CD4-positive, alpha-beta T cell treated with Interleukin-17A for 4 hours (primary cell): ENCODE results near the gene DNAJC3.
"Not testable (repeated sequence)": the region's sequence is repeated elsewhere in the genome, so short reads cannot be mapped to it uniquely, and the experiment has no call there.

Experiments used
- DNase-seq: peaks from one replicate; pipeline ENCODE4 v3.0.0-alpha.2; 2020; ENCODE audit warnings: mixed read lengths

Gene DNAJC3

DNA sequence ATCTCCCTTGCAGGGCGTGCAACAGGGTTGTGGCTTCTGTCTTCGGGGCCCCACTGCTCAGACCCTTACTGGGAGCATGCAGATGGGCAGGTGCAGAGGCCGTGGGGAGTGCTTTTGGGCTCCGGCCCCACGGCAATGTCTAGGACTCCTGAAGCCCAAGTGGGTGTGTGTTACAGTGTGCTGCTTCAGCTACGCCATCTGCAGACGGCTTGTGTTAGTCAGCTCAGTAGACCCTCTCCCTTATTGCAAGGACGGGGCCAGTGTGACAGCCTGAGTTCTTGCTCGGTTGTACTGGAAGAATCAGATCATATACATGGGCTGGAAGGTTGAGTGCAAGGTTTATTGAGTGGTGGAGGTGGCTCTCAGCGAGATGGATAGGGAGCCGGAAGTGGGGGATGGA, 39.3 kb downstream of the DNAJC3 start:
- DNase-seq = no peak

DNA sequence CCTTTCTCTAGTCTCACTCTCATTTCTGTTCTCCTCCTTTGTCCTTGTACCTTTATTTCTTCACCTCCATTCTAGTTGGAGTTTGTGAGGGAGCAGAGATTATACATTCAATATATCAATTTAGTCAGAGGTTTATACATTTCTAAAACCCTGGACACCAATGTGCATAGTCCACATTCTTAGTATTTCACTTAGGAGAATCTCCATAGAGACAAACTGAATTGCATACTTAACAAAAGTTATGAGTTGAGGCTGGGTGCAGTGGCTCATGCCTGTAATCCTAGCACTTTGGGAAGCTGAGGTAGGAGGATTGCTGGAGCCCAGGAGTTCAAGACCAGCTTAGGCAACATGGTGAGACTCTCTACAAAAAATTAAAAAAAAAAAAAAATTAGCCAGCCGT, 45.3 kb downstream of the DNAJC3 start:
- DNase-seq = no peak

DNA sequence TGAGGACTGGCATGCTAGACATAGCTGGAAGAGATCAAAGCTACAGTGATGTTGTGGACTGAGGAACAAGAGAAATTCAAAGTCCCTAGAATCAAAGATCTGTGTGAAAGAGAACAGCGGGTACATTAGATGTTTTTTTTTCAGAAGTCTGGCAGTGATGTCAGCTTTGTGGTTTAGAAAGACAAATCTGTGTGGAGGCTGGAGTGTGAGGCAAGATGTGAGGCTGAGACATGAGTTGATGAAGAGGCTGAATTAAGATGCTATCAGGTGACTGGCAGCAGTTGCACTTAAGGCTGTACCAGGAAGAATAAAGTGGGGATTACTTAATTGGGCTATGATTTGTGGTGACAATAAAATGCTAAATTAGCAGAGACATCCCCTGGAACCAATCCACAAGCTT, 46.5 kb downstream of the DNAJC3 start:
- no peak for DNase-seq

DNA sequence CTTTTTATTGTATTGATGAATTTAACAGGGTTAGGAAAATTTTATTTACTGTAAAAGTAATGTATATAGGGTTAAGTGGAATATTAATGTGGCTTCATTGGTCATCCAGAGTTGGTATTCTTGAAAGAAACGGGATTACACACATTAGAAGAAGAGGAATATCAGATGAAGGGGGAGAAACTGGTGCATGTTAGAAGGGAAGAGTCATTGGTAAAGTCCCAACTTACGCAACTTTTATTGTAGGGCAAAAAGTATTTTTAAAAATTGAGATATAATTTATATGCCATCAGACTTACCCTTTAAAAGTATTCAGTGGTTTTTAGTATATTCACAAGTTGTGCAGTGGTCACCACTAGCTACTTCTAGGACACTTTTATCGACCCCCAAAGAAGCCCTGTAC, 47.3 kb downstream of the DNAJC3 start:
- no peak for DNase-seq

DNA sequence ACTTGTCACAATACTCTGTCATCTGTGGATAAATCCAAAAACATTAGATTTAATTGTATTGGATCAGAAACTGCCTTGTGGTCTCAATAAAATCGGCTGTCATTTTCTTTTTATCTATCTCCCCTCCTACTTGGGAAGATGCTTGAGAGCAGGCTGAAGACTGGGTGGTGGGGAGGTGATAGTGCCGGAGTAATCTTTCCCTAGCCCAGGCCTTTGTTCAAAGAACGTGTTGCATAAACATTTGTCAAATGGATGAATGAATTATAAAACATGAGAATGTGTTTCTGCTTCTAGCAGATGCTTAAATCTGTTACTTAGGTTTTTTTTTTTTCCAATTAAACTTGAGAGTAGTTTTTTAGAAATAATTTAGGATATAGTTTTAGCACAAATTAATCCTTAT, 49.9 kb downstream of the DNAJC3 start:
- DNase-seq = no peak

DNA sequence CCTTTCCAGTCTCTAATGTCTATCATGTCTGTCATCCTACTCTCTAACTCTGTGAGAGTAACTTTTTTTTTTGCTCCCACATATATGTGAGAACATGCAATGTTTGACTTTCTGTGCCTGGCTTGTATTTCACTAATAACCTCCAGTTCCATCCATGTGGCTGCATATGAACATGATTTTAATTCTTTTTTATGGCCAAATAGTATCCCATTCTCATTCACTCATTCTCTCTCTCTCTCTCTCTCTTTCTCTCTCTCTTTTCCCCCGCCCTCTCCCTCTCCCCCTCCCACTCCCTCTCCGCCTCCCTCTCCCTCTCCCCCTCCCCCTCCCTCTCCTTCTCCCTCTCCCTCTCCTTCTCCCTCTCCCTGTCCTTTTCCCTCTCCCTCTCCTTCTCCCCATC, 52.0 kb downstream of the DNAJC3 start:
- no peak for DNase-seq

DNA sequence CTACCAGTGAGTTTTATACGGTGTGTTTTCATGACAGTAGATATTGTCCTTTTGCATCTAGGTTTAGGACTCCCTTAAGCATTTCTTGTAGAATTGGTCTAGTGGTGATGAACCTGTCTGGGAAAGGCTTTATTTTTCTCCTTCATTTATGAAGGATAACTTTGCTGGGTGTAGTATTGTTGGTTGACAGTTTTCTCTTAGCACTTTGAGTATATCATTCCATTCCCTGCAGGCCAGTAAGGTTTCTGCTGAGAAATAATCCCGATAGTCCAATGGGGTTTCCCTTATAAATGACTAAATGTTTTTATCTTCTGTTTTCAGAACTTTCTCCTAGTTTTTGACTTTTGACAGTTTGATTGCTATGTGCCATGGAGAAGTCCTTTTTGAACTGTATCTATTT, 57.2 kb downstream of the DNAJC3 start:
- no peak for DNase-seq

DNA sequence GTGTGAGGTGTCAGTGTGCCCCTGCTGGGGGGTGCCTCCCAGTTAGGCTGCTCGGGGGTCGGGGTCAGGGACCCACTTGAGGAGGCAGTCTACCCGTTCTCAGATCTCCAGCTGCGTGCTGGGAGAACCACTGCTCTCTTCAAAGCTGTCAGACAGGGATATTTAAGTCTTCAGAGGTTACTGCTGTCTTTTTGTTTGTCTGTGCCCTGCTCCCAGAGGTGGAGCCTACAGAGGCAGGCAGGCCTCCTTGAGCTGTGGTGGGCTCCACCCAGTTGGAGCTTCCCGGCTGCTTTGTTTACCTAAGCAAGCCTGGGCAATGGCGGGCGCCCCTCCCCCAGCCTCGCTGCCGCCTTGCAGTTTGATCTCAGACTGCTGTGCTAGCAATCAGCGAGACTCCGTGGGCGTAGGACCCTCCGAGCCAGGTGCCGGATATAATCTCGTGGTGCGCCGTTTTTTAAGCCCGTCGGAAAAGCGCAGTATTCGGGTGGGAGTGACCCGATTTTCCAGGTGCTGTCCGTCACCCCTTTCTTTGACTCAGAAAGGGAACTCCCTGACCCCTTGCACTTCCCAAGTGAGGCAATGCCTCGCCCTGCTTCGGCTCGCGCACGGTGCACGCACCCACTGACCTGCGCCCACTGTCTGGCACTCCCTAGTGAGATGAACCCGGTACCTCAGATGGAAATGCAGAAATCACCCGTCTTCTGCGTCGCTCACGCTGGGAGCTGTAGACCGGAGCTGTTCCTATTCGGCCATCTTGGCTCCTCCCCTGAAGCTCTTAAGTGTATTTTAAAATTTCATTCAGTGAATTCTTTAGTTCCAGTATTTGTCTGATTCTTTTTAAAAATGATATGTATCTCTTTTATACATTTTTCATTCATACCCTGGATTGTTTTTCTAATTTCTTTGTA, 63.4 kb downstream of the DNAJC3 start:
- not testable (repeated sequence) for DNase-seq

DNA sequence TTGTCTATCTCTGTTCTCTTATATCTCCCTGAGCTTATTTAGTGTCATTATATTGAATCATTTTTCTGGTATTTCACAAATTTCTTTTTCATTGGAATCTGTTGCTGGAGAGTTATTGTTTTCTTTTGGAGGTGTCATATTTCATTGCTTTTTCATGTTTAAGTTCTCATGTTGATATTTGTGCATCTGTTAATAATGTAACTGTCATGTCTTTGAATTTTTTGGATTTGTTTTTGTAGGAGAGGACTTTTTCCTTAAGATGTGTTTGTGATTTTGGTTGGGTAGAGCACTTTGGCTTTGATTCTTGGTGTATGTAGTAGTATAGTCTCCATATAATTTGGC, 64.0 kb downstream of the DNAJC3 start:
- no peak for DNase-seq

DNA sequence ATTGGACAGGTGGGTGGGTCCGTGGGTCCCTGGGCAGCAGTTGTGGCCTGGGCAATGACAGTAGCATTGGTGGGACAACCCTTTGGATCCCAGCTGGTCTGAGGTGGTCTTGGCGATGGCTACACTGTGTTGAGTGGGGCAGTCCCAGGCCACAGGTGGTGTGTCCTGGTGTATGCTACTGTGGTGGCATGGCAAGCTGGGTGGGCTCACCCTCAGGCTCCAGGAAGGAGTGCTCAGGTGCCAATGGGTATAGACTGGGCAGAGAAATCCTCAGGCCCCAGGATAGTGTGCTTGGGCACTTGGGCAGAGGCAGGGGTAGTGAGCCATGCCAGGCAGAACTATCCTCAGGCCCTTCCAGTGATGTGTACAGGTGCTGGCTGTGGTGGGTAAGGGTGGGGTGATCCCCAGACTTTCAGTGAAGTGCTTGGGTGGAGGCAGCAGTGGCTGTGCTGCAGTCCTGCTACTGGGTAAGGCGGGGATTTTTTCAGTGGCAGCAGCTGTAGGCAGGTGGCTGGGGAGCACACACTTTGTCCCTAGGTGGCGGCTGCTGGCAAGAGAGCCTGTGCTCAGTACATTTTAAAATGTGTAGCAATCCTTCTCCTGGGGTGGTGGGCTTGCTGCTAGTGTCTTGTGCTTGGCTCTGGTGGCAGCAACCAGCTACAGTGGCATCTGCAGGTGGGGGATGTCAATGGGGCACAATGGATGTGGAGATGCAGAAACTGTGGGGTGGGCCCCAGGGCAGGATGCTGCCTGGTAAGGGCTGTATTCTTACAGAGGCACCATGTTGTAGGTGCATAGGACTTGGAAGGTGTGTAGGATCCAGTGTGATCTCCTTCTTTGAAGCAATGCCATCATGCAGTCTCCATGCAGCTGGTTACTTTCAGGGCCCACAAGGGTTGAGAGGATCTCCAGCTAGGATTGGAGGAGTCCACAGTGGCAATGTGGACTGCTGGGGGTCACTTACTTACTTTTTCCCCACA, 64.9 kb downstream of the DNAJC3 start:
- no peak for DNase-seq

DNA sequence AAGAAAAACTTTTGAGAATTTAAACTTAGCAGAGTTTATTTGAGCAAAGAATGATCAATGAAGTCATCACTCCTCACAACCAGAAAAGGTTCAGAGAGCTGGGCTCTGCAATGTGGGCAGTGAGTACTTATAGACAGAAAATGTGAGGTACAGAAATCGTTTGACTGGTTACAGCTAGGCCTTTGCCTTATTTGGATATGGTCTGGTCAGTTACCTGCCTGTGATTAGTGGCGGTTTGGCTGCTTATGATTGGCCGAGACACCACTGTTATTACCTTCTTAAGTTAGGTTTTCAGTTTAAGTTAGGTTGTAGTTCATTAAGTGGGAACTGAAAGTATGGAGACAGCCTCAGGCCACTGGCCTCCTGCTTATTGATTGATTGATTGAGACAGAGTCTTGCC, 66.3 kb downstream of the DNAJC3 start:
- DNase-seq = no peak

DNA sequence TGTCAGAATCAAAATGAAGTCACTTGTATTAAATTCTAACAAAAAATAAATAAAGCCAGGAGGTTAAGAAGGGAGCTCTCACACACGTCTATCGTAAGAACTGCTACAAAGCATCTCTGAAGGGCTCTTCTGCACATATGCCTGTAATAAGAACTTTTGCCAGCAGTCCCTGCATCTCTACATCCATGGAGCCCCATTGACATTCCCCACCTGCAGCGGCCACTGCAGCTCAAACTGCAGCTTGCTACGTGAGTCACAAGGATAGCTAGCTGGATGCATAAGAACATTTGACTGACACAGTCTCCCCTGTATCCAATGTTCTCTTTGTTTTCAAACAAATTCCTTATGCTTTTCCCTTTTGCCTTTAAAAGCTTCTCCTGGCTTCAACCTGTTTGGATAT, 68.3 kb downstream of the DNAJC3 start:
- DNase-seq = no peak

DNA sequence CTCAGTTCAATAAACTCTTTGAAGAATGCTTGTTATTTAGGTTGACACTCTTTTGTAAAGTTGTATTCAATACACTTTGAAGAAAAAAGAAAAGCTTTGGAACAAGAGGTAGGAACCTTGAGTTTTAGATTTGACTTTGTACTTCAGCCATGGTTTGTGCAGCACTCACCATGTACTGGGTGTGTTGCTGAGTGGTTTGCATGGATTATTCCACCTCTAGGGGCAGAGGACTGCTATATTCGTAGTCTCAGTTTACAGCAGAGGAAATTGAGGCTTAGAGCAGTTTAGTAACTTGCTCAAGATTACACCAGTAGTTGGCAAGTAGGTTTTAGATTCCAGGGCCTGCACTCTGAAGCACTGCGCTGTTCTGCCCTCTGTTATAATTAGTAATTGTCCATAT, 68.8 kb downstream of the DNAJC3 start:
- no peak for DNase-seq

DNA sequence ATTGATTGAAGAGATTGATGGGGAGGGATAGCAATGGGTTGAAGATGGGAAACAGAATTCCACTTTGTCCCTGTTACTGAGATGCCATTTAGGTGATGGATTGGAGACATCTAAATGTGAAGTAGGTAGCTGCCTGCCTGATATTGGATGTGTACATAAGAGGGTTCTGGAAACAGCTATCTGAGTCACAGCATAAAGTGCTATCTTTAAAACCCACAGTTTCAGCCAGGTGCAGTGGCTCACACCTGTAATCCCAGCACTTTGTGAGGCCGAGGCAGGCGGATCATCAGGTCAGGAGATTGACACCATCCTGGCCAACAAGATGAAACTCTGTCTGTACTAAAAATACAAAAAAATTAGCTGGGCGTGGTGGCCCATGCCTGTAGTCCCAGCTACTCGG, 72.6 kb downstream of the DNAJC3 start:
- DNase-seq = no peak

DNA sequence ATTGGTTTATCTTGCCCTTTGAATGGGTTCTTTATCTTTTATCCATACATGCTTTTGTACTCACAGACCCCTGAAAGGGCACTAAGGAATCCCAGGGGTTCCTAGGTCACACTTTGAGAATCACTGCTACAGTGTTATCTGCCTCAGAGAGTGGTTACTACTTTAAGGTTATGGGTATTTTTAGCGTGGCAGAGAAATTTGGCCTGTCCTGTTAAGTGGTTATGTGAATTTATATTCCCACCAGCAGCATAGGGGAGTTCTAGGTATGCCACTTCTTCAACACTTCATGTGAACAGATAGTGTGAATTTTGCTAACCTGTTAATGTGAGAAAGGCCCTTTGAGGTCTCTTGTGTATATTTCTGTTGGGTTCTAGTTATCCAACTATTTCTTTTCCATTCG, 75.7 kb downstream of the DNAJC3 start:
- no peak for DNase-seq

DNA sequence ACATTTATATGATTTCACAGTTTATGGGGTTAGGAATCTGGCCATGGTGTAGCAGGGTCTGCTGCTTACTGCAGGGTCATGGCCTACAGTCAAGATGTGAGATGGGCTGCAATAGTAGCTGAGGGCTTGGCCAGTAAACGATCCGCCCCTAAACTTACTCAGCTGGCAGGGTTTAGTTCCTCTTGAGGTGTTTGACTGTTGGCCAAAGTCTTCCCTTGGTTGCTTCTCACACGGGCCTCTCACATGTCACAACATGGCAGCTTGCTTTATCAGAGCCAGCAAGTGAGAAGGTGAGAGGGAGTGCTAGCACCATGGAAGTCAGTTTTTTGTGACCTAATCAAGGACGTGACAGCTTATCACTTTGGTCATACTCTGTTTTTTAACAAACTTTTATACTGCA, 77.1 kb downstream of the DNAJC3 start:
- DNase-seq = no peak

DNA sequence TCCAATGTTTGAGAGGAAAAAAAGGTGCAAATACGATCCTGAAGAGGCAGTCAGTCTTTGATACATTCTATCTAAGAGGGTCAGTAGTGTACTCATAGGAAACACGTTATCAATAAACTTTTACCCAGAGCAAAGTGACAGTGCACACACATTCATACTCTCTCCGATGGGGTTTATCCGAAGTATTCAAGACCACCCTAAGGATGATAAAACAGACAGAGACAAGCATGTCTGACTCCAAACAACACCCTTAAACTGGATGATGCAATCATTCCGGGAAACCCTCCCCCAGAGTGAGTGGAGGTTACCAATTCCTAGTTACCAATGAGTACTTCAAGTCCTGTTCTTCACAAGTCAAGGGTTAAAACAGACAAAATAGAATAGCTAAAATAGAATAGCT, 79.1 kb downstream of the DNAJC3 start:
- DNase-seq = no peak

DNA sequence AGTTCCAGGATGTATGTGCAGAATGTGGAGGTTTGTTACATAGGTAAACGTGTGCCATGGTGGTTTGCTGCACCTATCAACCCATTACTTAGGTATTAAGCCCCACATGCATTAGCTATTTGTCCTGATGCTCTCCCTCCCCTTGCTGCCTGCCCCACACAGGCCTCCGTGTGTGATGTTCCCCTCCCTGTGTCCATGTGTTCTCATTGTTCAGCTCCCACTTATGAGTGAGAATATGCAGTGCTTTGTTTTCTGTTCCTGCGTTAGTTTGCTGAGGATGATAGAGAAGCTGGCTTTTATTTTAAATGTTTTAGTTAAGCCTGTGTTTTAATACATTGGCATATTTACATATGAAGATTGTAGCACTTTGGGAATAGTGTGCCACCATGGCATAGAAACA, 85.7 kb downstream of the DNAJC3 start:
- not testable (repeated sequence) for DNase-seq

DNA sequence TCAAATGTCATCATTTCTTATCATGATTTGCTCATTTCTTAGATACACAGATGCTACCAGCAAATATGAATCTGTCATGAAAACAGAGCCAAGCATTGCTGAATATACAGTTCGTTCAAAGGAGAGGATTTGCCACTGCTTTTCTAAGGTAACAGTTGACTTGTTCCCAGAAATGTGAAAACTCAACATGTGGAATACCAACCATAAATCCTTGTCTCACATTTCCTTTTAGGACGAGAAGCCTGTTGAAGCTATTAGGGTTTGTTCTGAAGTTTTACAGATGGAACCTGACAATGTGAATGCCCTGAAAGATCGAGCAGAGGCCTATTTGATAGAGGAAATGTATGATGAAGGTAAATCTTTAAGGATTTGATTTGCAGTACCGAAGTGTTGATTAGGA, 86.7 kb downstream of the DNAJC3 start:
- DNase-seq = no peak

DNA sequence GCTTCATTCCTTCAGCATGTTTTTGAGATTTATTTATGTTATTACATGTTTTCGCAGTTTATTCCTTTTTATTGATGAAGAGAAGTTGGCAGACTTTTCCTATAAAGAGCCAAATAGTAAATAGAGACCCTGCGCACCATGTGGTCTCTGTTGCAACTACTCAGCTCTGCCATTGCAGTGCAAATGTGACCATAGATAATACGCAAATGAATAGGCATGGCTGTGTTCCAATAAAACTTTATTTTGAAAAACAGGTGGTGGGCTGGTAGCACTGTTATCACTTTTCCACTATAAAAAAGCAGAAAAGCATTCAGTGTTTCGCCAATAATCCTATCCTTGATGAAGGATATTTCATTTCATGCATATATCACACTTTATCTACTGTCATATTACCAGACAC, 95.0 kb downstream of the DNAJC3 start:
- DNase-seq = no peak

DNA sequence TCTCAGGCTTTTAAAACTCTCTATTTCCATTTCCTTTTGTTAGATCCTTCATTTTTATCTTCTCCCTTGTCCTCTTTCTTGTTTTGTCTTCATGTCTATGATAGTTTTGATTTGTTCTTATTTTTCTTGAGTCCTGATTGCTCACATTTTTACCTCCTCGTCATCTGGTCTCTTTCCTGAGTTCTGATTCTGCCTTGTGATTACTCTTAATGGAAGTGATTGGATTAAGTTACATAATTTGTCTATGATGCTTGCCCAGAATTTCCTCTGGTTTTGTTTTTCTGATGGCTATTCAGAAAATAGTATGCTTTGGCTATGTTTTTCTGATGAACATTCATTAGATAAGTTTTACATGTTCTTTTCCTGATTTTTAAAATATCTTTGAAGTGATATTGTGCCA, 102.6 kb downstream of the DNAJC3 start:
- DNase-seq = no peak

DNA sequence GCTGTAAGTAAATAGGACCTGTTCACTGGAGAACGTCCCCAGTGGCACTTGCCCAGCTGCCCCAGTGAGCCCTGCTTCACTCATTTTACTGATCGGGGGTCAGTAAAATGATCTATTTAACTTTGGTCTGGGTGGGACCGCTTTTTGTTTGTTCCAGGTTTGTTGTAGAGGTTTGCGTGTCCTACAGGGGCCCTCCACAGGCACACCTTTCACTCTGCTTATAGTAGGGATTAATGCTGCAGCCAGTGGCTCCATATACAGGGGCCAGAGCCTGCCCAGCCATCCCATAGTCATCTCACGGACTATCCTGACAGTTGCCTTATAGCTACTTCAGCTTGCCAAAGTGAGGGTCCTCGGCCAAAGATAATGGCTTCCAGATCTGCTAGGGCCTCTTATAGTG, 104.1 kb downstream of the DNAJC3 start:
- DNase-seq = no peak

DNA sequence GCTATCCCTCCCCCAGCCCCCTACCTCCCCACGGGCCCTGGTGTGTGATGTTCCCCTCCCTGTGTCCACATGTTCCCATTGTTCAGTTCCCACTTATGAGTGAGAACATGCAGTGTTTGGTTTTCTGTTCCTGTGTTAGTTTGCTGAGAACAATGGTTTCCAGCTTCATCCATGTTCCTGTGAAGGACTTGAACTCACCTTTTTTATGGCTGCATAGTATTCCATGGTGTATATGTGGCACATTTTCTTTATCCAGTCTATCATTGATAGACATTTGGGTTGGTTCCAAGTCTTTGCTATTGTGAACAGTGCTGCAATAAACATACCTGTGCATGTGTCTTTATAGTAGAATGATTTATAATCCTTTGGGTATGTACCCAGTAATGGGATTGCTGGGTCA, 105.0 kb downstream of the DNAJC3 start:
- DNase-seq = not testable (repeated sequence)

DNA sequence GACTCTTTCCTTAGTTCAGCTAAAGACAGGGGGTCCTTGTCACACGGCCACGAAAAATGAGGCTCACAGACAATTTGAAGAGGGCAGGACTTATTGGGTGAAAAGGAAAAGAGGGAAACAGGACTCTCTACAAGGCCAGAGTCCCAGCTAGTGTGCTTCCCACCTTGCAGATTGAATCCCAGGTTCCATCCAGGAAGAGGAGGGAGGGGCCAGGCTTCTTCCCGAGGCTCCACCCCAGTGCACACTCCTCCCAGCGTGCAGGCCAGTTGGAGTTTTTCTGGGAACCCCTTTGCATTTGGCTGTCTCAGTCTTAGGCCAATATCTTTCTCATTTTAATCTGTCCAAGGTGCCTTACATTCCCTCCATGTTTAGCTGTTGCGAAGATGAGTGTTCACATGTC, 106.8 kb downstream of the DNAJC3 start:
- DNase-seq = no peak
